Neural progenitor cell (in vitro differentiated cells): ENCODE data around the gene ZNF319. TPM values are rescaled to one million over a fixed set of nuclear protein-coding genes. Genes with fewer than 3 reads are reported as not detected.

ENCODE experiments used
- DNase-seq: peaks from one replicate; pipeline ENCODE4 v3.0.0-alpha.2; 2016; ENCODE audit warnings: low spot score
- H2AFZ ChIP-seq: fragments of 200-600 bp; sonication (generic); replicated peaks from 2 replicates; pipeline ENCODE4 v1.6.1; 2016; ENCODE audit warnings: antibody characterized with exemption
- H3F3A ChIP-seq: fragments of 200-600 bp; sonication (generic); 2 replicates; pipeline ENCODE4 v1.6.1; 2016; ENCODE audit warnings: antibody characterized with exemption, low read depth
- H3K27ac ChIP-seq: fragments of 200-600 bp; sonication (generic); 2 replicates; pipeline ENCODE4 v1.5.1; 2016; ENCODE audit warnings: mild to moderate bottlenecking
- H3K27me3 ChIP-seq: fragments of 200-600 bp; sonication (generic); 2 replicates; pipeline ENCODE4 v1.6.1; 2016; ENCODE audit warnings: mild to moderate bottlenecking, moderate library complexity
- H3K36me3 ChIP-seq: fragments of 200-600 bp; sonication (generic); 2 replicates; pipeline ENCODE4 v1.5.1; 2016
- H3K4me1 ChIP-seq: fragments of 200-600 bp; sonication (generic); 2 replicates; pipeline ENCODE4 v1.6.1; 2016; ENCODE audit warnings: mixed run types
- H3K4me2 ChIP-seq: fragments of 200-600 bp; sonication (generic); 2 replicates; pipeline ENCODE4 v1.6.1; 2016
- H3K4me3 ChIP-seq: fragments of 200-600 bp; sonication (generic); 2 replicates; pipeline ENCODE4 v1.5.1; 2016
- H3K79me2 ChIP-seq: fragments of 200-600 bp; sonication (generic); 2 replicates; pipeline ENCODE4 v1.6.1; 2016; ENCODE audit warnings: low read depth
- H3K9ac ChIP-seq: fragments of 200-600 bp; sonication (generic); 2 replicates; pipeline ENCODE4 v1.6.1; 2016
- H3K9me3 ChIP-seq: fragments of 200-600 bp; sonication (generic); 2 replicates; pipeline ENCODE4 v1.5.1; 2016; ENCODE audit warnings: low read depth
- H4K20me1 ChIP-seq: fragments of 200-600 bp; sonication (generic); 2 replicates; pipeline ENCODE4 v1.6.1; 2016; ENCODE audit warnings: low read depth
- H3K27ac Mint-ChIP-seq: 3 replicates; pipeline ENCODE4 v1.8.0; 2021; ENCODE audit warnings: mixed read lengths
- H3K27me3 Mint-ChIP-seq: 2 replicates; pipeline ENCODE4 v1.8.0; 2022; ENCODE audit warnings: low read depth, mild to moderate bottlenecking, inconsistent platforms, moderate library complexity, mixed read lengths; ENCODE audit not compliant: insufficient read depth
- H3K36me3 Mint-ChIP-seq: 3 replicates; pipeline ENCODE4 v1.8.0; 2021; ENCODE audit warnings: mixed read lengths
- H3K4me1 Mint-ChIP-seq: 3 replicates; pipeline ENCODE4 v1.8.0; 2021; ENCODE audit warnings: mixed read lengths
- H3K4me3 Mint-ChIP-seq: 3 replicates; pipeline ENCODE4 v1.8.0; 2021; ENCODE audit warnings: mild to moderate bottlenecking, moderate library complexity, mixed read lengths
- H3K9me3 Mint-ChIP-seq: 3 replicates; pipeline ENCODE4 v1.8.0; 2020; ENCODE audit warnings: mixed read lengths
- EZH2 ChIP-seq: fragments of 200-600 bp; sonication (generic); IDR thresholded peaks from 2 replicates; pipeline ENCODE4 v1.6.1; 2017; ENCODE audit warnings: antibody characterized with exemption, mild to moderate bottlenecking, moderate library complexity
- EZH2phosphoT487 ChIP-seq: fragments of 200-600 bp; sonication (generic); IDR thresholded peaks from 2 replicates; pipeline ENCODE4 v1.6.1; 2017; ENCODE audit warnings: antibody characterized with exemption
- total RNA-seq: library from RNA; depleted of rRNA; stranded (reverse); fragments of >200 nt; gene quantifications from 2 replicates; pipeline ENCODE4 v1.2.3, GENCODE V29; 2015; ENCODE audit warnings: low replicate concordance
- TF ChIP-seq, protein P1 (sequence below): fragments of 200-600 bp; sonication (generic); IDR thresholded peaks from 2 replicates; pipeline ENCODE4 v1.5.1; 2017; ENCODE audit warnings: antibody characterized with exemption, mild to moderate bottlenecking

The ZNF319 gene
- total RNA-seq, 1 donor from 2014 or later, result 1.4 TPM

DNA sequence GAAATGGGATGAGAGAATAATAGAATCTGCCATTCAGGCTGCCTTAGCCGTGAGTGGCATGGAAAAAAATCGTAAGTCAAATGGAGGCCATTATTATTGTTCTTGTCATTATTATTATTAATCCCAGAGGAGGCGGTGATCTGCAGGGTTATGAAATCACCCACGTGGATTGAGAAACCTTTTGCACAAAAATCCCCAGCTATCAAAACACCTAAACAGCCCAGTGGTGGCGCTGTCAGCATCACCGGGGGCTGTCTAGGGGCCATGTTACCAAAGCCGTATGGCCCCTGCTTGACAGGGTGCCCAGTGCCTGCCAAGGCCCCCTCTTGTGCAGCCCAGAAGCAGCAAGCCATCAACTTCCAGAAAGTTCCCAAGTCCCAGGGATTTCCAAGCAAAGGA, 54.7 kb downstream of the ZNF319 start:
- no peak overlapping the region for H3K27ac ChIP-seq
- H3K4me2 ChIP-seq, result no peak overlapping the region
- no peaks in the 10 kb centered on the region for H3K36me3 ChIP-seq
- H3K9me3 ChIP-seq, result no peaks in the 10 kb centered on the region
- H2AFZ ChIP-seq, result no peak overlapping the region
- Mint-ChIP-seq H3K27ac (no peak overlapping the region), H3K27me3 (peaks cover 5% of the 10 kb centered on the region), H3K36me3 (no peaks in the 10 kb centered on the region), H3K4me3 (no peak overlapping the region), H3K4me1 (peaks cover 2% of the 10 kb centered on the region), H3K9me3 (no peaks in the 10 kb centered on the region)
- no peaks in the 10 kb centered on the region for H3K79me2 ChIP-seq
- no peaks in the 10 kb centered on the region for H3K27me3 ChIP-seq
- no peaks in the 10 kb centered on the region for H3F3A ChIP-seq
- H4K20me1 ChIP-seq, result no peaks in the 10 kb centered on the region
- no peak for DNase-seq
- H3K9ac ChIP-seq, result no peak overlapping the region
- no peak overlapping the region for H3K4me3 ChIP-seq
- no peaks in the 10 kb centered on the region for H3K4me1 ChIP-seq
- no peak for TF ChIP-seq EZH2phosphoT487
- TF ChIP-seq, protein P1, sequence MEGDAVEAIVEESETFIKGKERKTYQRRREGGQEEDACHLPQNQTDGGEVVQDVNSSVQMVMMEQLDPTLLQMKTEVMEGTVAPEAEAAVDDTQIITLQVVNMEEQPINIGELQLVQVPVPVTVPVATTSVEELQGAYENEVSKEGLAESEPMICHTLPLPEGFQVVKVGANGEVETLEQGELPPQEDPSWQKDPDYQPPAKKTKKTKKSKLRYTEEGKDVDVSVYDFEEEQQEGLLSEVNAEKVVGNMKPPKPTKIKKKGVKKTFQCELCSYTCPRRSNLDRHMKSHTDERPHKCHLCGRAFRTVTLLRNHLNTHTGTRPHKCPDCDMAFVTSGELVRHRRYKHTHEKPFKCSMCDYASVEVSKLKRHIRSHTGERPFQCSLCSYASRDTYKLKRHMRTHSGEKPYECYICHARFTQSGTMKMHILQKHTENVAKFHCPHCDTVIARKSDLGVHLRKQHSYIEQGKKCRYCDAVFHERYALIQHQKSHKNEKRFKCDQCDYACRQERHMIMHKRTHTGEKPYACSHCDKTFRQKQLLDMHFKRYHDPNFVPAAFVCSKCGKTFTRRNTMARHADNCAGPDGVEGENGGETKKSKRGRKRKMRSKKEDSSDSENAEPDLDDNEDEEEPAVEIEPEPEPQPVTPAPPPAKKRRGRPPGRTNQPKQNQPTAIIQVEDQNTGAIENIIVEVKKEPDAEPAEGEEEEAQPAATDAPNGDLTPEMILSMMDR, result peak; percentile 32

DNA sequence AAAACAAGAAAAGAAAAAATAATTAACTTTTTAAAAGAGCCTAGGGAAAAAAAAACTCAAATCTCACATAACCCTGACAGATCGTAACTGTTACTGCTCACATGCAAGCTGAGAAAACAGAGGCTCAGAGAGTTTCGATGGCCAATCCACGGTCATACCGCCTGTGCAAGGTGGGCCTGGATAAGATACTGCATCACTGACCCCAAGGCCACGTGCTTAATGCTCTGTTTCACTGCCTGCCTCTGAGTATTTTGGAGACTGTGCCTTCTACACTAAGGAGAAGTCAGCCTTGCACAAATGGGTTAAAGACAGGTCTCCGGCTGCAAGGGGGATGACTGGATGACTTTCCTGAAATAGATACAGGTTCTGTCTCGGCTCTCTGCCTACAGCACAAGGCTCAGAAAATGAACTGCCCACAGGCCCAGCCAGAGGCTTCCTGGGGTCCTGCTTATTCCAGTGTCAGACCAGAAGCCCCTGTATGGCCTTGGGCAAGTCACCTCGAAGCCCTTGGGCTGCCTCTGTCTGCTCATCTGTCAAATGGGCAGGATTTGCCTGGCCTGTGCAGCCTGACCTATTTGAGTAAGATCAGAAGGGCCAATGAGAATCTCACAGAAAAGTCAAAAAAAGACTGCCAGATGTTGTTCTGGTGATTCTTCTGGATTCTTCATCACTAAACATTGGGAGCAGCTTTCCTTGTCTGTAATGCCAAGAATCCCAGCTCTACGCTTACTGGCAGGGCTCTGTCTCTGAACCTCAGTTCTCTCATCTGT, 55.3 kb downstream of the ZNF319 start:
- no peak overlapping the region for H3K4me2 ChIP-seq
- no peak overlapping the region for H3K9ac ChIP-seq
- H3K27ac ChIP-seq, result no peak overlapping the region
- H3K27me3 ChIP-seq, result no peaks in the 10 kb centered on the region
- no peaks in the 10 kb centered on the region for H3K79me2 ChIP-seq
- no peaks in the 10 kb centered on the region for H3K9me3 ChIP-seq
- no peaks in the 10 kb centered on the region for H3K9me3 Mint-ChIP-seq
- H3K4me1 ChIP-seq, result no peaks in the 10 kb centered on the region
- no peak for DNase-seq
- no peak overlapping the region for H3K4me3 Mint-ChIP-seq
- H2AFZ ChIP-seq, result no peak overlapping the region
- H4K20me1 ChIP-seq, result no peaks in the 10 kb centered on the region
- no peaks in the 10 kb centered on the region for H3K4me1 Mint-ChIP-seq
- H3K4me3 ChIP-seq, result no peak overlapping the region
- no peaks in the 10 kb centered on the region for H3K36me3 Mint-ChIP-seq
- peaks cover 5% of the 10 kb centered on the region for H3K27me3 Mint-ChIP-seq
- no peaks in the 10 kb centered on the region for H3F3A ChIP-seq
- TF ChIP-seq, protein P1, result no peak
- no peak for TF ChIP-seq EZH2
- TF ChIP-seq EZH2phosphoT487, result no peak
- no peaks in the 10 kb centered on the region for H3K36me3 ChIP-seq
- no peak overlapping the region for H3K27ac Mint-ChIP-seq

Other genes starting within 250 kb of the ZNF319 start
- gene KIFC3, start 198.2 kb downstream of the ZNF319 start, total RNA-seq, result 0.28 and 1.6 TPM in 2 replicates
- not detected in 2 replicates for gene CNGB1, start 29.5 kb downstream of the ZNF319 start, total RNA-seq
- gene USB1, start 735 bp upstream of the ZNF319 start, total RNA-seq, result 14.9 and 24.5 TPM in 2 replicates
- 7.2 and 26.0 TPM in 2 replicates for gene MMP15, start 25.1 kb upstream of the ZNF319 start, total RNA-seq
- gene CFAP20, start 128.7 kb upstream of the ZNF319 start, total RNA-seq, result 93.6 and 93.8 TPM in 2 replicates
- gene CSNK2A2, start 197.4 kb upstream of the ZNF319 start, total RNA-seq, result 69.7 and 81.6 TPM in 2 replicates